Spleen (tissue), 7 donors: ENCODE measurements around the gene CXorf65.

Experiments
- CTCF ChIP-seq, 11 experiments: fragments of 200-600 bp in 7 of 11; fragments of 450-650 bp in 4 of 11; sonication (generic) in 4 of 11; IDR thresholded peaks in 8 of 11; conservative IDR thresholded peaks in 3 of 11; 1 replicate in 7 of 11; 2 replicates in 4 of 11; pipeline versions ENCODE4 v1.4.0 to v1.8.0; 2016 to 2021; ENCODE audit warnings: antibody characterized with exemption in 11 of 11, inconsistent platforms in 4 of 11, mild to moderate bottlenecking in 1 of 11
- POLR2AphosphoS5 ChIP-seq, 3 donors: sonication (generic); formaldehyde crosslinking; IDR thresholded peaks; one replicate each; pipeline ENCODE4 v1.5.1; 2017; ENCODE audit warnings: antibody characterized with exemption in 3 of 3
- donor health status: DM: no; HTN: no; CAD: no; lungs with moderate emphysema.
- donor health status: DM: no; HTN: no; CAD: no.
- donor health status: DM: no; HTN: no; CAD: no.

- TF ChIP-seq POLR2AphosphoS5 (IDR thresholded peaks at IDR 0.05) (peak in 2 of 3 donors; percentile 72 to 78), CTCF (IDR thresholded peaks at IDR 0.05 in 8 of 11, conservative IDR thresholded peaks at IDR 0.05 in 3 of 11) (no peak)
These were observed 38.1 kb upstream of the CXorf65 start, which contains the start of gene NLGN3 for GRCh38 chrX:71144651-71145050.
